Measurements from ENCODE around the gene FLOT2. TPM values are rescaled to one million over a fixed set of nuclear protein-coding genes. Genes with fewer than 3 reads are reported as not detected.

FLOT2 gene
- total RNA-seq, 1 donor from 2014 or later, result 74.1 TPM

GRCh38 chr17:28856028-28856574, 41.4 kb downstream of the FLOT2 start:
- Mint-ChIP-seq H3K27me3 (ENCODE audit: low read depth) (no peaks in the 10 kb centered on the region), H3K4me1 (ENCODE audit: low read depth) (peaks cover 17% of the 10 kb centered on the region), H3K9me3 (ENCODE audit: low read depth) (no peaks in the 10 kb centered on the region), H3K36me3 (ENCODE audit: low read depth) (peaks cover 19% of the 10 kb centered on the region), H3K27ac (ENCODE audit: unreplicated experiment) (no peak overlapping the region), H3K4me3 (ENCODE audit: unreplicated experiment) (peak overlapping the region; percentile 84)
- no peak for DNase-seq (ENCODE audit: low spot score)
- TF ChIP-seq, protein P1, sequence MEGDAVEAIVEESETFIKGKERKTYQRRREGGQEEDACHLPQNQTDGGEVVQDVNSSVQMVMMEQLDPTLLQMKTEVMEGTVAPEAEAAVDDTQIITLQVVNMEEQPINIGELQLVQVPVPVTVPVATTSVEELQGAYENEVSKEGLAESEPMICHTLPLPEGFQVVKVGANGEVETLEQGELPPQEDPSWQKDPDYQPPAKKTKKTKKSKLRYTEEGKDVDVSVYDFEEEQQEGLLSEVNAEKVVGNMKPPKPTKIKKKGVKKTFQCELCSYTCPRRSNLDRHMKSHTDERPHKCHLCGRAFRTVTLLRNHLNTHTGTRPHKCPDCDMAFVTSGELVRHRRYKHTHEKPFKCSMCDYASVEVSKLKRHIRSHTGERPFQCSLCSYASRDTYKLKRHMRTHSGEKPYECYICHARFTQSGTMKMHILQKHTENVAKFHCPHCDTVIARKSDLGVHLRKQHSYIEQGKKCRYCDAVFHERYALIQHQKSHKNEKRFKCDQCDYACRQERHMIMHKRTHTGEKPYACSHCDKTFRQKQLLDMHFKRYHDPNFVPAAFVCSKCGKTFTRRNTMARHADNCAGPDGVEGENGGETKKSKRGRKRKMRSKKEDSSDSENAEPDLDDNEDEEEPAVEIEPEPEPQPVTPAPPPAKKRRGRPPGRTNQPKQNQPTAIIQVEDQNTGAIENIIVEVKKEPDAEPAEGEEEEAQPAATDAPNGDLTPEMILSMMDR (IDR thresholded peaks at IDR 0.05), result no peak

DNA sequence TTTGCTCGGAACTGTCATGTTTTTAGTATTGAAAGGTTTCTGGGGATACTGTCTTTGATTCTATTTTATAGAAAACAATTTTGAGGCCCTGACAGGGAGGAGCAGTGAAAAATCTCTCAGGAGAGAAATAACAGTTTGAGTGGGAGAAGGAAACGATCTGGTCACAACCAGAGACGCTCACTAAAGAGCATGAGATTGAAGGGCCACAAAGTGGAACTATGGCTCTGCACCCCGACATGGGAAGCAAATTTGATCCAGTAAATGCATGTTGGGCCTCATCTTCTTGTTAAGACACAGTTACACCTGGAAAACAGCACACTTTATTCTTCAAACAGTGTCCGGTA, 42.2 kb downstream of the FLOT2 start:
- DNase-seq (ENCODE audit: low spot score), result no peak
- no peaks in the 10 kb centered on the region for H3K27me3 Mint-ChIP-seq (ENCODE audit: low read depth)
- peaks cover 17% of the 10 kb centered on the region for H3K36me3 Mint-ChIP-seq (ENCODE audit: low read depth)
- peaks cover 17% of the 10 kb centered on the region for H3K4me1 Mint-ChIP-seq (ENCODE audit: low read depth)
- TF ChIP-seq, protein P1 (IDR thresholded peaks at IDR 0.05), result no peak
- H3K4me3 Mint-ChIP-seq (ENCODE audit: unreplicated experiment), result peak overlapping the region; percentile 84
- H3K27ac Mint-ChIP-seq (ENCODE audit: unreplicated experiment), result peak overlapping the region; percentile 78
- no peaks in the 10 kb centered on the region for H3K9me3 Mint-ChIP-seq (ENCODE audit: low read depth)

- TF ChIP-seq, protein P1 (IDR thresholded peaks at IDR 0.05), result peak; percentile 45
- peak; percentile 97 for DNase-seq (ENCODE audit: low spot score)
- Mint-ChIP-seq H3K4me3 (ENCODE audit: unreplicated experiment) (peak within 1 kb of the TSS; percentile 84), H3K36me3 (ENCODE audit: low read depth) (peaks cover 14% of the 10 kb centered on the region), H3K27me3 (ENCODE audit: low read depth) (no peaks in the 10 kb centered on the region), H3K27ac (ENCODE audit: unreplicated experiment) (peak within 1 kb of the TSS; percentile 78), H3K9me3 (ENCODE audit: low read depth) (no peaks in the 10 kb centered on the region), H3K4me1 (ENCODE audit: low read depth) (peaks cover 17% of the 10 kb centered on the region)
These were observed 42.8 kb downstream of the FLOT2 start, which contains the start of gene ERAL1 for GRCh38 chr17:28854457-28855335. TSS of gene ERAL1 (plus strand) at chr17:28855016. CDS start at chr17:28855035, 19 bp downstream.

DNA sequence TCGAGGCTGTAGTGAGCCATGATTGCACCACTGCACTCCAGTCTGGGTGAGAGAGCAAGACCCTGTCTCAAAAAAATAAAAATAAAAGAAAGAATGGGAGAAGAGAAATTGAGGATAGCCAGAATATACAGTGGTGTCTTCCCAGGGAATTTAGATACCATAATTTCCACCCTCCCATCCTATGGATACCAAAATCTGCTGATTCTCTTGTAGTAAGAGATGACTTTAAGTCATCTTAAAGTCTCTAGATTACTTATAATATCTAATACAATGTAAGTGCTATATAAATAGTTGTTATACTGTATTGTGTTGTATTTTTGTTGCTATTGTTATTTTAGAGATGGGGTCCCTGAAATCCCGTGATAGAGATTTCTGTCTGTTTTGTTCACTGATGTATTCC, 44.2 kb downstream of the FLOT2 start:
- peaks cover 7% of the 10 kb centered on the region for H3K36me3 Mint-ChIP-seq (ENCODE audit: low read depth)
- H3K9me3 Mint-ChIP-seq (ENCODE audit: low read depth), result no peaks in the 10 kb centered on the region
- no peak for DNase-seq (ENCODE audit: low spot score)
- no peak overlapping the region for H3K27ac Mint-ChIP-seq (ENCODE audit: unreplicated experiment)
- H3K4me3 Mint-ChIP-seq (ENCODE audit: unreplicated experiment), result no peak overlapping the region
- TF ChIP-seq, protein P1 (IDR thresholded peaks at IDR 0.05), result no peak
- H3K27me3 Mint-ChIP-seq (ENCODE audit: low read depth), result no peaks in the 10 kb centered on the region
- peaks cover 17% of the 10 kb centered on the region for H3K4me1 Mint-ChIP-seq (ENCODE audit: low read depth)

GRCh38 chr17:28849281-28849680, 48.3 kb downstream of the FLOT2 start:
- peak; percentile 5 for DNase-seq (ENCODE audit: low spot score)
- Mint-ChIP-seq H3K27ac (ENCODE audit: unreplicated experiment) (no peak overlapping the region), H3K9me3 (ENCODE audit: low read depth) (no peaks in the 10 kb centered on the region), H3K4me3 (ENCODE audit: unreplicated experiment) (no peak overlapping the region), H3K36me3 (ENCODE audit: low read depth) (no peaks in the 10 kb centered on the region), H3K27me3 (ENCODE audit: low read depth) (no peaks in the 10 kb centered on the region), H3K4me1 (ENCODE audit: low read depth) (peaks cover 2% of the 10 kb centered on the region)
- TF ChIP-seq, protein P1 (IDR thresholded peaks at IDR 0.05), result no peak
